GM23338 (cell line): ENCODE results near the gene STAP2. TPM values are rescaled to one million over a fixed set of nuclear protein-coding genes. Genes with fewer than 3 reads are reported as not detected.

ENCODE experiments used
- ATAC-seq: fragments of 200-7000 bp; cut with Tn5 transposase; 3 replicates; pipeline ENCODE4 v1.9.1; 2020
- DNase-seq: peaks from one replicate; pipeline ENCODE4 v3.0.0-alpha.2; 2015; ENCODE audit warnings: low spot score
- H2AFZ ChIP-seq: fragments of 200-600 bp; sonication (generic); 2 replicates; pipeline ENCODE4 v1.8.0; 2016; ENCODE audit warnings: antibody characterized with exemption, mild to moderate bottlenecking, moderate library complexity
- H3F3A ChIP-seq: fragments of 200-600 bp; sonication (generic); replicated peaks from 2 replicates; pipeline ENCODE4 v1.8.0; 2017; ENCODE audit warnings: antibody characterized with exemption, mixed run types, low read depth
- H3K27ac ChIP-seq: fragments of 200-600 bp; sonication (generic); 2 replicates; pipeline ENCODE4 v1.6.1; 2016; ENCODE audit warnings: low read depth
- H3K27me3 ChIP-seq: fragments of 200-600 bp; sonication (generic); 2 replicates; pipeline ENCODE4 v1.8.0; 2016; ENCODE audit warnings: mild to moderate bottlenecking, mixed run types, moderate library complexity; ENCODE audit not compliant: insufficient read depth
- H3K36me3 ChIP-seq: fragments of 200-600 bp; sonication (generic); 2 replicates; pipeline ENCODE4 v1.8.0; 2016; ENCODE audit warnings: mild to moderate bottlenecking; ENCODE audit not compliant: insufficient read depth
- H3K4me1 ChIP-seq: fragments of 200-600 bp; sonication (generic); 2 replicates; pipeline ENCODE4 v1.8.0; 2016; ENCODE audit warnings: mild to moderate bottlenecking, moderate library complexity; ENCODE audit not compliant: insufficient read depth
- H3K4me2 ChIP-seq: fragments of 200-600 bp; sonication (generic); 2 replicates; pipeline ENCODE4 v1.7.1; 2017; ENCODE audit warnings: mixed run types
- H3K4me3 ChIP-seq: fragments of 200-600 bp; sonication (generic); 2 replicates; pipeline ENCODE4 v1.6.1; 2016; ENCODE audit warnings: mixed run types
- H3K79me2 ChIP-seq: fragments of 200-600 bp; sonication (generic); replicated peaks from 2 replicates; pipeline ENCODE4 v1.8.0; 2017; ENCODE audit warnings: mild to moderate bottlenecking; ENCODE audit not compliant: insufficient read depth
- H3K9me2 ChIP-seq: fragments of 200-600 bp; sonication (generic); 2 replicates; pipeline ENCODE4 v1.8.0; 2017; ENCODE audit not compliant: insufficient read depth
- H4K20me1 ChIP-seq: fragments of 200-600 bp; sonication (generic); replicated peaks from 2 replicates; pipeline ENCODE4 v1.8.0; 2017; ENCODE audit warnings: mild to moderate bottlenecking; ENCODE audit not compliant: insufficient read depth
- H3K27ac Mint-ChIP-seq: 2 replicates; pipeline ENCODE4 v1.8.0; 2020; ENCODE audit warnings: inconsistent platforms, mild to moderate bottlenecking, moderate library complexity, mixed read lengths
- H3K27me3 Mint-ChIP-seq: 3 replicates; pipeline ENCODE4 v1.8.0; 2022; ENCODE audit warnings: low read depth, mild to moderate bottlenecking, moderate library complexity, mixed read lengths, inconsistent platforms; ENCODE audit not compliant: insufficient read depth, poor library complexity
- H3K36me3 Mint-ChIP-seq: 3 replicates; pipeline ENCODE4 v1.8.0; 2021; ENCODE audit warnings: low read depth, mild to moderate bottlenecking, inconsistent platforms, moderate library complexity, mixed read lengths
- H3K4me1 Mint-ChIP-seq: 3 replicates; pipeline ENCODE4 v1.8.0; 2020; ENCODE audit warnings: mild to moderate bottlenecking, inconsistent platforms, mixed read lengths
- H3K4me3 Mint-ChIP-seq: 3 replicates; pipeline ENCODE4 v1.8.0; 2021; ENCODE audit warnings: moderate library complexity, mild to moderate bottlenecking, inconsistent platforms, mixed read lengths
- H3K9me3 Mint-ChIP-seq: 3 replicates; pipeline ENCODE4 v1.8.0; 2020; ENCODE audit warnings: moderate library complexity, mild to moderate bottlenecking, inconsistent platforms, mixed read lengths
- CREB1 ChIP-seq: fragments of 250-450 bp; sonication (Bioruptor Pico); IDR thresholded peaks from 2 replicates; pipeline ENCODE4 v1.5.0; 2020; ENCODE audit warnings: low read depth, mild to moderate bottlenecking, moderate library complexity
- EZH2phosphoT487 ChIP-seq: fragments of 200-600 bp; sonication (generic); IDR thresholded peaks from one replicate; pipeline ENCODE4 v1.8.1; 2018; ENCODE audit warnings: antibody characterized with exemption; ENCODE audit not compliant: unreplicated experiment
- POLR2AphosphoS5 ChIP-seq: IDR thresholded peaks from 2 replicates; pipeline ENCODE4 v1.6.1; 2016; ENCODE audit warnings: antibody characterized with exemption, low read depth
- STAT1 ChIP-seq: IDR thresholded peaks from one replicate; pipeline ENCODE4 v1.6.1; 2016; ENCODE audit warnings: antibody characterized with exemption; ENCODE audit not compliant: unreplicated experiment
- ZNF331 ChIP-seq: fragments of 250-450 bp; sonication (Bioruptor Pico); IDR thresholded peaks from 2 replicates; pipeline ENCODE4 v1.5.0; 2020; ENCODE audit warnings: low read depth, mild to moderate bottlenecking, moderate library complexity
- polyA plus RNA-seq: library from polyadenylated mRNA; unstranded; fragments of >200 nt; fragmentation: Nextera tagmentation; extraction: Ambion mirVana; gene quantifications from 2 replicates; pipeline ENCODE4 v1.2.1, GENCODE V29; 2016
- total RNA-seq: library from RNA; depleted of rRNA; stranded (reverse); fragments of >200 nt; shearing (Covaris generic); gene quantifications from 2 replicates; pipeline ENCODE4 v1.2.3, GENCODE V29; 2014
- TF ChIP-seq, protein P1 (sequence below), 2 experiments: fragments of 200-600 bp in 1 of 2; sonication (generic) in 1 of 2; conservative IDR thresholded peaks; 2 replicates each; pipeline versions ENCODE4 v1.5.1 to v1.6.1; 2016 to 2017; ENCODE audit warnings: antibody characterized with exemption in 2 of 2, low read depth in 2 of 2, mild to moderate bottlenecking in 2 of 2, moderate library complexity in 1 of 2
- TF ChIP-seq, protein P2 (sequence below): IDR thresholded peaks from one replicate; pipeline ENCODE4 v1.6.1; 2018; ENCODE audit warnings: antibody characterized with exemption; ENCODE audit not compliant: unreplicated experiment
- TF ChIP-seq, protein P3 (sequence below): IDR thresholded peaks from 2 replicates; pipeline ENCODE4 v1.6.1; 2016; ENCODE audit warnings: antibody characterized with exemption
- TF ChIP-seq, protein P4 (sequence below): fragments of 250-450 bp; sonication (Bioruptor Pico); IDR thresholded peaks from 2 replicates; pipeline ENCODE4 v1.5.0; 2020; ENCODE audit warnings: mild to moderate bottlenecking, moderate library complexity

STAP2 gene
- total and polyA plus RNA-seq, 2 experiments from 2014 or later, result 15.1 to 20.7 TPM

DNA sequence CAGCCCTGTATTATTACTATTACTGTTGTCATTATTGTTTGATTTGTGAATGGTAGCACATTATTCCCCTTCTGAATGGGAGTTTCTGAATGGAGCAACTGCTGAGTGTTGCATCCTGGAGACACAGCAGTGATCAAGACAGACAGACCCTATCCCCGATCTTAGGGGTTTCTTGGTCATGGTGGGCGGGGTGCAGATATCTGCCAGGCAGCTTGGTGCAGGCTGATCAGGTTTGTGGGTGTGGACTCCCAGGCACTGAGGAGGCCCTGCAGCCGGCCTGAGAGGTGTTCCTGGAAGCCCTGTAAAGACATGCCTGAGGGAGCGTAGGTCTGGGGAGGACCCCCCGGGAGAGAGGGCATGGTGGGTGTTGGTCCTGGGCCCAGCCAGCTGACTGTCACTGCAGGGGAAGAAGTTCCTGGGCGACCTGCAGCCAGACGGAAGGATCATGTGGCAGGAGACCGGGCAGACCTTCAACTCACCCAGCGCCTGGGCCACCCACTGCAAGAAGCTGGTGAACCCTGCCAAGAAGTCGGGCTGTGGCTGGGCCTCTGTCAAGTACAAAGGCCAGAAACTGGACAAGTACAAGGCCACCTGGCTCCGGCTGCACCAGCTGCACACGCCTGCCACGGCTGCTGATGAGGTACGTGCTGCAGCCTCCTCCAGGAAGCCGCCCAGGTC lies 6.9 kb upstream of the STAP2 start:
- H3K79me2 ChIP-seq, result 0 out of 2 replicates have a peak, but pooled peaks cover 5% of the 10 kb centered on the region
- no peak for ATAC-seq
- H3K4me3 Mint-ChIP-seq, result peak overlapping the region; percentile 43; the same call in 1 of the 3 replicates
- H3K4me2 ChIP-seq, result no peak overlapping the region
- DNase-seq, result no peak
- no peaks in the 10 kb centered on the region; the same call in none of the 2 replicates for H4K20me1 ChIP-seq
- H3K36me3 ChIP-seq, result no peaks in the 10 kb centered on the region; the same call in 1 of the 2 replicates
- no peak overlapping the region for H3K4me3 ChIP-seq
- H3K4me1 Mint-ChIP-seq, result peaks cover 3% of the 10 kb centered on the region
- no peak overlapping the region for H3K27ac ChIP-seq
- TF ChIP-seq ZNF331 (no peak), EZH2phosphoT487 (no peak), POLR2AphosphoS5 (no peak), STAT1 (no peak), CREB1 (CRISPR knock-in tag) (no peak)
- TF ChIP-seq, protein P1, sequence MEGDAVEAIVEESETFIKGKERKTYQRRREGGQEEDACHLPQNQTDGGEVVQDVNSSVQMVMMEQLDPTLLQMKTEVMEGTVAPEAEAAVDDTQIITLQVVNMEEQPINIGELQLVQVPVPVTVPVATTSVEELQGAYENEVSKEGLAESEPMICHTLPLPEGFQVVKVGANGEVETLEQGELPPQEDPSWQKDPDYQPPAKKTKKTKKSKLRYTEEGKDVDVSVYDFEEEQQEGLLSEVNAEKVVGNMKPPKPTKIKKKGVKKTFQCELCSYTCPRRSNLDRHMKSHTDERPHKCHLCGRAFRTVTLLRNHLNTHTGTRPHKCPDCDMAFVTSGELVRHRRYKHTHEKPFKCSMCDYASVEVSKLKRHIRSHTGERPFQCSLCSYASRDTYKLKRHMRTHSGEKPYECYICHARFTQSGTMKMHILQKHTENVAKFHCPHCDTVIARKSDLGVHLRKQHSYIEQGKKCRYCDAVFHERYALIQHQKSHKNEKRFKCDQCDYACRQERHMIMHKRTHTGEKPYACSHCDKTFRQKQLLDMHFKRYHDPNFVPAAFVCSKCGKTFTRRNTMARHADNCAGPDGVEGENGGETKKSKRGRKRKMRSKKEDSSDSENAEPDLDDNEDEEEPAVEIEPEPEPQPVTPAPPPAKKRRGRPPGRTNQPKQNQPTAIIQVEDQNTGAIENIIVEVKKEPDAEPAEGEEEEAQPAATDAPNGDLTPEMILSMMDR (conservative IDR thresholded peaks at IDR 0.05; ENCODE audit: low read depth in 2 of 2), result no peak
- TF ChIP-seq, protein P2, sequence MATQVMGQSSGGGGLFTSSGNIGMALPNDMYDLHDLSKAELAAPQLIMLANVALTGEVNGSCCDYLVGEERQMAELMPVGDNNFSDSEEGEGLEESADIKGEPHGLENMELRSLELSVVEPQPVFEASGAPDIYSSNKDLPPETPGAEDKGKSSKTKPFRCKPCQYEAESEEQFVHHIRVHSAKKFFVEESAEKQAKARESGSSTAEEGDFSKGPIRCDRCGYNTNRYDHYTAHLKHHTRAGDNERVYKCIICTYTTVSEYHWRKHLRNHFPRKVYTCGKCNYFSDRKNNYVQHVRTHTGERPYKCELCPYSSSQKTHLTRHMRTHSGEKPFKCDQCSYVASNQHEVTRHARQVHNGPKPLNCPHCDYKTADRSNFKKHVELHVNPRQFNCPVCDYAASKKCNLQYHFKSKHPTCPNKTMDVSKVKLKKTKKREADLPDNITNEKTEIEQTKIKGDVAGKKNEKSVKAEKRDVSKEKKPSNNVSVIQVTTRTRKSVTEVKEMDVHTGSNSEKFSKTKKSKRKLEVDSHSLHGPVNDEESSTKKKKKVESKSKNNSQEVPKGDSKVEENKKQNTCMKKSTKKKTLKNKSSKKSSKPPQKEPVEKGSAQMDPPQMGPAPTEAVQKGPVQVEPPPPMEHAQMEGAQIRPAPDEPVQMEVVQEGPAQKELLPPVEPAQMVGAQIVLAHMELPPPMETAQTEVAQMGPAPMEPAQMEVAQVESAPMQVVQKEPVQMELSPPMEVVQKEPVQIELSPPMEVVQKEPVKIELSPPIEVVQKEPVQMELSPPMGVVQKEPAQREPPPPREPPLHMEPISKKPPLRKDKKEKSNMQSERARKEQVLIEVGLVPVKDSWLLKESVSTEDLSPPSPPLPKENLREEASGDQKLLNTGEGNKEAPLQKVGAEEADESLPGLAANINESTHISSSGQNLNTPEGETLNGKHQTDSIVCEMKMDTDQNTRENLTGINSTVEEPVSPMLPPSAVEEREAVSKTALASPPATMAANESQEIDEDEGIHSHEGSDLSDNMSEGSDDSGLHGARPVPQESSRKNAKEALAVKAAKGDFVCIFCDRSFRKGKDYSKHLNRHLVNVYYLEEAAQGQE, result no peak
- TF ChIP-seq, protein P3, sequence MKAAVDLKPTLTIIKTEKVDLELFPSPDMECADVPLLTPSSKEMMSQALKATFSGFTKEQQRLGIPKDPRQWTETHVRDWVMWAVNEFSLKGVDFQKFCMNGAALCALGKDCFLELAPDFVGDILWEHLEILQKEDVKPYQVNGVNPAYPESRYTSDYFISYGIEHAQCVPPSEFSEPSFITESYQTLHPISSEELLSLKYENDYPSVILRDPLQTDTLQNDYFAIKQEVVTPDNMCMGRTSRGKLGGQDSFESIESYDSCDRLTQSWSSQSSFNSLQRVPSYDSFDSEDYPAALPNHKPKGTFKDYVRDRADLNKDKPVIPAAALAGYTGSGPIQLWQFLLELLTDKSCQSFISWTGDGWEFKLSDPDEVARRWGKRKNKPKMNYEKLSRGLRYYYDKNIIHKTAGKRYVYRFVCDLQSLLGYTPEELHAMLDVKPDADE, result no peak
- TF ChIP-seq, protein P4, sequence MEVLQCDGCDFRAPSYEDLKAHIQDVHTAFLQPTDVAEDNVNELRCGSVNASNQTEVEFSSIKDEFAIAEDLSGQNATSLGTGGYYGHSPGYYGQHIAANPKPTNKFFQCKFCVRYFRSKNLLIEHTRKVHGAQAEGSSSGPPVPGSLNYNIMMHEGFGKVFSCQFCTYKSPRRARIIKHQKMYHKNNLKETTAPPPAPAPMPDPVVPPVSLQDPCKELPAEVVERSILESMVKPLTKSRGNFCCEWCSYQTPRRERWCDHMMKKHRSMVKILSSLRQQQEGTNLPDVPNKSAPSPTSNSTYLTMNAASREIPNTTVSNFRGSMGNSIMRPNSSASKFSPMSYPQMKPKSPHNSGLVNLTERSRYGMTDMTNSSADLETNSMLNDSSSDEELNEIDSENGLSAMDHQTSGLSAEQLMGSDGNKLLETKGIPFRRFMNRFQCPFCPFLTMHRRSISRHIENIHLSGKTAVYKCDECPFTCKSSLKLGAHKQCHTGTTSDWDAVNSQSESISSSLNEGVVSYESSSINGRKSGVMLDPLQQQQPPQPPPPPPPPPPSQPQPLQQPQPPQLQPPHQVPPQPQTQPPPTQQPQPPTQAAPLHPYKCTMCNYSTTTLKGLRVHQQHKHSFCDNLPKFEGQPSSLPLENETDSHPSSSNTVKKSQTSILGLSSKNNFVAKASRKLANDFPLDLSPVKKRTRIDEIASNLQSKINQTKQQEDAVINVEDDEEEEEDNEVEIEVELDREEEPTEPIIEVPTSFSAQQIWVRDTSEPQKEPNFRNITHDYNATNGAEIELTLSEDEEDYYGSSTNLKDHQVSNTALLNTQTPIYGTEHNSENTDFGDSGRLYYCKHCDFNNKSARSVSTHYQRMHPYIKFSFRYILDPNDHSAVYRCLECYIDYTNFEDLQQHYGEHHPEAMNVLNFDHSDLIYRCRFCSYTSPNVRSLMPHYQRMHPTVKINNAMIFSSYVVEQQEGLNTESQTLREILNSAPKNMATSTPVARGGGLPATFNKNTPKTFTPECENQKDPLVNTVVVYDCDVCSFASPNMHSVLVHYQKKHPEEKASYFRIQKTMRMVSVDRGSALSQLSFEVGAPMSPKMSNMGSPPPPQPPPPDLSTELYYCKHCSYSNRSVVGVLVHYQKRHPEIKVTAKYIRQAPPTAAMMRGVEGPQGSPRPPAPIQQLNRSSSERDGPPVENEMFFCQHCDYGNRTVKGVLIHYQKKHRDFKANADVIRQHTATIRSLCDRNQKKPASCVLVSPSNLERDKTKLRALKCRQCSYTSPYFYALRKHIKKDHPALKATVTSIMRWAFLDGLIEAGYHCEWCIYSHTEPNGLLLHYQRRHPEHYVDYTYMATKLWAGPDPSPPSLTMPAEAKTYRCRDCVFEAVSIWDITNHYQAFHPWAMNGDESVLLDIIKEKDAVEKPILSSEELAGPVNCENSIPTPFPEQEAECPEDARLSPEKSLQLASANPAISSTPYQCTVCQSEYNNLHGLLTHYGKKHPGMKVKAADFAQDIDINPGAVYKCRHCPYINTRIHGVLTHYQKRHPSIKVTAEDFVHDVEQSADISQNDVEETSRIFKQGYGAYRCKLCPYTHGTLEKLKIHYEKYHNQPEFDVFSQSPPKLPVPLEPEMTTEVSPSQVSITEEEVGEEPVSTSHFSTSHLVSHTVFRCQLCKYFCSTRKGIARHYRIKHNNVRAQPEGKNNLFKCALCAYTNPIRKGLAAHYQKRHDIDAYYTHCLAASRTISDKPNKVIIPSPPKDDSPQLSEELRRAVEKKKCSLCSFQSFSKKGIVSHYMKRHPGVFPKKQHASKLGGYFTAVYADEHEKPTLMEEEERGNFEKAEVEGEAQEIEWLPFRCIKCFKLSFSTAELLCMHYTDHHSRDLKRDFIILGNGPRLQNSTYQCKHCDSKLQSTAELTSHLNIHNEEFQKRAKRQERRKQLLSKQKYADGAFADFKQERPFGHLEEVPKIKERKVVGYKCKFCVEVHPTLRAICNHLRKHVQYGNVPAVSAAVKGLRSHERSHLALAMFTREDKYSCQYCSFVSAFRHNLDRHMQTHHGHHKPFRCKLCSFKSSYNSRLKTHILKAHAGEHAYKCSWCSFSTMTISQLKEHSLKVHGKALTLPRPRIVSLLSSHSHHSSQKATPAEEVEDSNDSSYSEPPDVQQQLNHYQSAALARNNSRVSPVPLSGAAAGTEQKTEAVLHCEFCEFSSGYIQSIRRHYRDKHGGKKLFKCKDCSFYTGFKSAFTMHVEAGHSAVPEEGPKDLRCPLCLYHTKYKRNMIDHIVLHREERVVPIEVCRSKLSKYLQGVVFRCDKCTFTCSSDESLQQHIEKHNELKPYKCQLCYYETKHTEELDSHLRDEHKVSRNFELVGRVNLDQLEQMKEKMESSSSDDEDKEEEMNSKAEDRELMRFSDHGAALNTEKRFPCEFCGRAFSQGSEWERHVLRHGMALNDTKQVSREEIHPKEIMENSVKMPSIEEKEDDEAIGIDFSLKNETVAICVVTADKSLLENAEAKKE (CRISPR knock-in tag), result no peak
- H3K36me3 Mint-ChIP-seq, result peaks cover 33% of the 10 kb centered on the region
- peaks cover 19% of the 10 kb centered on the region for H3K27me3 Mint-ChIP-seq
- no peaks in the 10 kb centered on the region; the same call in 2 of the 3 replicates for H3K9me3 Mint-ChIP-seq
- H3K4me1 ChIP-seq, result no peaks in the 10 kb centered on the region
- H3K9me2 ChIP-seq, result no peaks in the 10 kb centered on the region
- no peak overlapping the region for H3K27ac Mint-ChIP-seq
- H2AFZ ChIP-seq, result no peak overlapping the region
- H3F3A ChIP-seq, result peaks cover 9% of the 10 kb centered on the region; the same call in 1 of the 2 replicates
- peaks cover 3% of the 10 kb centered on the region; the same call in 1 of the 2 replicates for H3K27me3 ChIP-seq
